Gastrocnemius medialis (tissue), 4 donors: Measurements from ENCODE around the gene MARCHF2. TPM values are rescaled to one million over a fixed set of nuclear protein-coding genes. Genes with fewer than 3 reads are reported as not detected.

Source experiments
- ATAC-seq, 2 donors: fragments of 150-250 bp; one replicate each; pipeline ENCODE4 v1.9.1; 2016
- DNase-seq, 2 donors: peaks; one replicate each; pipeline ENCODE4 v3.0.0-alpha.2; 2019
- H3K27ac ChIP-seq, 4 donors: fragments of 200-600 bp; sonication (generic); 1 replicate in 1 of 4; 2 replicates in 3 of 4; pipeline ENCODE4 v1.5.1; 2016 to 2018; ENCODE audit warnings: mild to moderate bottlenecking in 2 of 4, moderate library complexity in 1 of 4
- H3K27me3 ChIP-seq, 3 donors: fragments of 200-600 bp; sonication (generic) in 2 of 3; 1 replicate in 1 of 3; 2 replicates in 2 of 3; pipeline versions ENCODE4 v1.5.1 to v1.6.0; 2016 to 2019; ENCODE audit warnings: mild to moderate bottlenecking in 1 of 3, moderate library complexity in 1 of 3
- H3K36me3 ChIP-seq, 2 donors: fragments of 200-600 bp; sonication (generic) in 1 of 2; one replicate each; pipeline ENCODE4 v1.5.1; 2017 to 2018
- H3K4me1 ChIP-seq, 2 donors: fragments of 200-600 bp; sonication (generic) in 1 of 2; one replicate each; pipeline ENCODE4 v1.5.1; 2016 to 2017; ENCODE audit warnings: mild to moderate bottlenecking in 2 of 2
- H3K4me3 ChIP-seq, 4 donors: fragments of 200-600 bp; sonication (generic) in 3 of 4; 1 replicate in 1 of 4; 2 replicates in 3 of 4; pipeline ENCODE4 v1.5.1; 2016 to 2019; ENCODE audit warnings: mild to moderate bottlenecking in 2 of 4
- H3K9me3 ChIP-seq, 3 donors: fragments of 200-600 bp; sonication (generic) in 2 of 3; 1 replicate in 1 of 3; 2 replicates in 2 of 3; pipeline ENCODE4 v1.5.1; 2016 to 2019
- POLR2A ChIP-seq, 2 donors: fragments of 450-650 bp; IDR thresholded peaks; one replicate each; pipeline ENCODE4 v1.6.1; 2017; ENCODE audit warnings: antibody characterized with exemption in 2 of 2, mild to moderate bottlenecking in 2 of 2, moderate library complexity in 2 of 2
- in situ Hi-C, 4 donors: fragments of 200-750 bp; cut with MboI; loops; one replicate each; pipeline versions ENCODE4 v1.15.0 to v1.8.0; 2017; ENCODE audit warnings: low sequenced_read_pairs in 4 of 4
- intact Hi-C: fragments of 100-400 bp; cut with DNase I; formaldehyde crosslinking; loops from one replicate; pipeline ENCODE4 v1.15.1; 2023; ENCODE audit warnings: low total_unique reads
- total RNA-seq, 4 donors: library from RNA; depleted of rRNA; stranded (reverse); fragments of >200 nt; gene quantifications; one replicate each; pipeline versions ENCODE4 v1.1.0 to v1.2.3, GENCODE V29; 2016
- TF ChIP-seq, protein P1 (sequence below), 5 experiments: fragments of 450-650 bp in 3 of 5; fragments of 200-600 bp in 2 of 5; sonication (generic) in 2 of 5; IDR thresholded peaks in 4 of 5; conservative IDR thresholded peaks in 1 of 5; 1 replicate in 4 of 5; 2 replicates in 1 of 5; pipeline ENCODE4 v1.5.1; 2016 to 2019; ENCODE audit warnings: antibody characterized with exemption in 5 of 5, mild to moderate bottlenecking in 3 of 5, moderate library complexity in 3 of 5

Gene MARCHF2
- total RNA-seq, 4 donors from 2014 or later: 173 to 183 (median 176) TPM

DNA sequence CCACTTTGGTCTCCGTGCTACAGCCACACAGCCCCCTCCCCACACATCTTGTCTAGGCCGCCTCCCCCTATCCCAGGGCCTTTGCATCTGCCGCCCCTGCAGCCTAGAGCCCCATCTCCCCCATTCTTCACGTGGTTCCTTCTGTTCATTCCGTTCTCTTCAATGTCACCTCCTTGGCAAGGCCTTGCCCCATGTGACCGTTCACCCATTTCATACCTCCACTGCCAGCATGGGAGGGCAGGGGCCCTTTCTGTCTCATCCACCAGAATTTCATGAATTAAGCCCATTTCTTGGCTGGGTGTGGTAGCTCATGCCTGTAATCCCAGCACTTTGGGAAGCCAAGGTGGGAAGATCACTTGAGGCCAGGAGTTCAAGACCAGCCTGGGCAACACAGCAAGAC lies 15.9 kb downstream of the MARCHF2 start:
- Histone ChIP-seq H3K4me1 (peaks cover 6 to 7% of the 10 kb centered on the region in 2 donors), H3K27ac (no peak overlapping the region), H3K4me3 (no peak overlapping the region), H3K36me3 (peaks cover 0 to 13% of the 10 kb centered on the region in 2 donors), H3K27me3 (no peaks in the 10 kb centered on the region), H3K9me3 (no peaks in the 10 kb centered on the region)
- ATAC-seq (no peak), DNase-seq (no peak)
- no peak for TF ChIP-seq POLR2A (IDR thresholded peaks at IDR 0.05)
- TF ChIP-seq, protein P1, sequence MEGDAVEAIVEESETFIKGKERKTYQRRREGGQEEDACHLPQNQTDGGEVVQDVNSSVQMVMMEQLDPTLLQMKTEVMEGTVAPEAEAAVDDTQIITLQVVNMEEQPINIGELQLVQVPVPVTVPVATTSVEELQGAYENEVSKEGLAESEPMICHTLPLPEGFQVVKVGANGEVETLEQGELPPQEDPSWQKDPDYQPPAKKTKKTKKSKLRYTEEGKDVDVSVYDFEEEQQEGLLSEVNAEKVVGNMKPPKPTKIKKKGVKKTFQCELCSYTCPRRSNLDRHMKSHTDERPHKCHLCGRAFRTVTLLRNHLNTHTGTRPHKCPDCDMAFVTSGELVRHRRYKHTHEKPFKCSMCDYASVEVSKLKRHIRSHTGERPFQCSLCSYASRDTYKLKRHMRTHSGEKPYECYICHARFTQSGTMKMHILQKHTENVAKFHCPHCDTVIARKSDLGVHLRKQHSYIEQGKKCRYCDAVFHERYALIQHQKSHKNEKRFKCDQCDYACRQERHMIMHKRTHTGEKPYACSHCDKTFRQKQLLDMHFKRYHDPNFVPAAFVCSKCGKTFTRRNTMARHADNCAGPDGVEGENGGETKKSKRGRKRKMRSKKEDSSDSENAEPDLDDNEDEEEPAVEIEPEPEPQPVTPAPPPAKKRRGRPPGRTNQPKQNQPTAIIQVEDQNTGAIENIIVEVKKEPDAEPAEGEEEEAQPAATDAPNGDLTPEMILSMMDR (IDR thresholded peaks at IDR 0.05 in 4 of 5, conservative IDR thresholded peaks at IDR 0.05 in 1 of 5): no peak
- intact Hi-C loops: no loop called here
- in situ Hi-C loops: no loop called here

DNA sequence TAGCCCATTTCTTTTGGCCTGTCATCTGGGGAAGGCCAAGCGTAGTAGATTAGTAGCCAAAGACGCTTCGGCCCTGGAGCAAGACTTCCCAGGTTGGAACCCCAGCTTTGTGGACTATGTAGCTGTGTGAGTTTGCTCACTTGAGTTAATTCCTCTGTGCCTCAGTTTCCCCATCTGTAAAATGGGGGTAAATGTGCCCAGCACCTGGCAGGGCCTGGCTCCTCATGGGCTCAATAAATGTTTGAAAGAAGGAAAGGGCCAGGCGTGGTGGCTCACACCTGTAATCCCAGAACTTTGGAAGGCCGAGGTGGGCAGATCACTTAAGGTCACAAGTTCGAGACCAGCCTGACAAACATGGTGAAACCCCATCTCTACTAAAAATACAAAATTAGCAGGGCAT lies 16.7 kb downstream of the MARCHF2 start:
- in situ Hi-C loops (no loop called here), intact Hi-C loops (no loop called here)
- Histone ChIP-seq H3K27me3 (no peaks in the 10 kb centered on the region), H3K4me3 (no peak overlapping the region), H3K4me1 (peaks cover 1 to 10% of the 10 kb centered on the region in 2 donors), H3K9me3 (no peaks in the 10 kb centered on the region), H3K27ac (no peak overlapping the region), H3K36me3 (peaks cover 0 to 13% of the 10 kb centered on the region in 2 donors)
- DNase-seq (no peak), ATAC-seq (no peak)
- no peak for TF ChIP-seq POLR2A (IDR thresholded peaks at IDR 0.05)
- TF ChIP-seq, protein P1 (IDR thresholded peaks at IDR 0.05 in 4 of 5, conservative IDR thresholded peaks at IDR 0.05 in 1 of 5): no peak

DNA sequence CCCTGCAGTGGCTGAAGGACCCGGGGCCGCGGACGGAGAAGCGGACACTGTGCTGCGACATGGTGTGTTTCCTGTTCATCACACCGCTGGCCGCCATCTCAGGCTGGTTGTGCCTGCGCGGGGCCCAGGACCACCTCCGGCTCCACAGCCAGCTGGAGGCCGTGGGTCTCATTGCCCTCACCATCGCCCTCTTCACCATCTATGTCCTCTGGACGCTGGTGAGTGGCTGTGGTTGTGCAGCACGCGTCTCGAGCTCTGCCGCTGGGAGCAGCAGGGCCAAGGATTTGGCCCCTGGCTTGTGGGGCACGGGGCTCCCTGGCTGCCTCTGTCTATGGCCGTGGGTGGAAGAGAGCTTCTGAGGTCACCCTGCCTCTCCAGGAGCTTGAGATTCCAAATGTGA lies 17.5 kb downstream of the MARCHF2 start:
- ATAC-seq (no peak), DNase-seq (no peak)
- intact Hi-C loops (no loop called here), in situ Hi-C loops (no loop called here)
- no peaks in the 10 kb centered on the region for H3K27me3 ChIP-seq
- H3K36me3 ChIP-seq: peaks cover 0 to 13% of the 10 kb centered on the region in 2 donors
- H3K4me3 ChIP-seq: no peak overlapping the region
- no peak overlapping the region for H3K27ac ChIP-seq
- peaks cover 0 to 9% of the 10 kb centered on the region in 2 donors for H3K4me1 ChIP-seq
- no peak for TF ChIP-seq POLR2A (IDR thresholded peaks at IDR 0.05)
- TF ChIP-seq, protein P1 (IDR thresholded peaks at IDR 0.05 in 4 of 5, conservative IDR thresholded peaks at IDR 0.05 in 1 of 5): no peak
- no peaks in the 10 kb centered on the region for H3K9me3 ChIP-seq

DNA sequence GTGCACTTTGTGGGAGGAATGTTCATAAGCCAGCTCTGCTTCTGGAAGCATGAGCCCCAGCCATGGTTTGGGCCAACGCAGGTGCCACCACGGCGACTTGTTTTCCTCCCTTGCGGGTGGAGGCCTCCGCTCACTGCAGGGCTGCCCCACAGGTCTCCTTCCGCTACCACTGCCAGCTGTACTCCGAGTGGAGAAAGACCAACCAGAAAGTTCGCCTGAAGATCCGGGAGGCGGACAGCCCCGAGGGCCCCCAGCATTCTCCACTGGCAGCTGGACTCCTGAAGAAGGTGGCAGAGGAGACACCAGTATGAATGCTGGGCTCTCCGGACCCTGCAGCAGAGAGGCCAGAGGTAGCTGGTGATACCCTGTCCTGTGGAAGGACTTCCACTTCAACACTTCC lies 25.1 kb downstream of the MARCHF2 start:
- H3K27me3 ChIP-seq: no peaks in the 10 kb centered on the region
- ATAC-seq (no peak), DNase-seq (no peak)
- in situ Hi-C loops: no loop called here
- H3K27ac ChIP-seq: no peak overlapping the region
- intact Hi-C loops: no loop called here
- peaks cover 0 to 5% of the 10 kb centered on the region in 2 donors for H3K36me3 ChIP-seq
- H3K4me1 ChIP-seq: peaks cover 0 to 9% of the 10 kb centered on the region in 2 donors
- TF ChIP-seq, protein P1 (IDR thresholded peaks at IDR 0.05 in 4 of 5, conservative IDR thresholded peaks at IDR 0.05 in 1 of 5): no peak
- TF ChIP-seq POLR2A (IDR thresholded peaks at IDR 0.05): no peak
- H3K9me3 ChIP-seq: no peaks in the 10 kb centered on the region
- H3K4me3 ChIP-seq: no peak overlapping the region
